Measurements from ENCODE around the gene LIMCH1. TPM values are rescaled to one million over a fixed set of nuclear protein-coding genes. Genes with fewer than 3 reads are reported as not detected.

Gene LIMCH1
- total and polyA plus RNA-seq, 2 of the 8 experiments (the other 6 are each of a cell fraction or from before 2014, with no cell fraction given), result 2.7 to 3.0 TPM

DNA sequence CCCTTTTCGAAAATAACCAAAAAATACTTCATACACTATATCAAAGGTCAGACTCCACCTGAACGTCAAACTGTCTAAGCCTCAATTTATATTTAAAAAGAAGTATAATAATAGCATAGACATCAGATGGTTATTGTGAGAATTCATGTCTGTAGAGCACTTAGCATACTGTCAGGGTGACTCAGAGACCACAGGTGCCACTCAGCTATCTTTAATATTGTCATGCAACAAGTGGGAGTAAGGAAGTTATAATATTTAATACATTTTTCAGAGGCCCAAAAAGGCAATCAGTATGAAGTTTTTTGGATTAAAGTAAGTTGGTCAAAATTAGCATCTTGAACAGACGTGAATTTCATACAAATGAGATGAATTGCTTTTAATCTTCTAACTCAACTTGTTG, 117.2 kb downstream of the LIMCH1 start:
- Histone ChIP-seq H3K14ac (ENCODE audit: insufficient read length) (no peak overlapping the region), H3K9ac (replicated peaks in 1 of 4; ENCODE audit: extremely low read depth in 1 of 4, low read depth in 3 of 4, low read length in 3 of 4) (no peak overlapping the region), H3K23ac (ENCODE audit: insufficient read length) (no peak overlapping the region), H3K27ac (ENCODE audit: low read depth, low read length) (no peak overlapping the region), H3K79me1 (ENCODE audit: low read depth, low read length) (no peaks in the 10 kb centered on the region), H3K56ac (replicated peaks; ENCODE audit: insufficient read length, low read depth, low read length) (no peak overlapping the region), H3K4me1 (replicated peaks in 1 of 4; ENCODE audit: control insufficient read depth in 3 of 4, insufficient read depth in 4 of 4, low read length in 3 of 4) (no peaks in the 10 kb centered on the region), H3K4ac (replicated peaks; ENCODE audit: insufficient read length, low read depth, low read length) (no peak overlapping the region), H3K27me3 (replicated peaks in 1 of 4; ENCODE audit: control insufficient read depth in 3 of 4, extremely low read depth in 1 of 4, insufficient read depth in 3 of 4, low read length in 3 of 4) (no peaks in the 10 kb centered on the region), H3K36me3 (ENCODE audit: control insufficient read depth in 2 of 4, insufficient read depth in 4 of 4, low read length in 3 of 4) (no peaks in the 10 kb centered on the region), H4K5ac (ENCODE audit: insufficient read length, low read depth, low read length) (no peak overlapping the region), H2BK20ac (ENCODE audit: low read length) (no peak overlapping the region), H3K18ac (ENCODE audit: extremely low read depth, low read length) (no peak overlapping the region), H4K20me1 (replicated peaks in 1 of 2; ENCODE audit: control insufficient read depth in 1 of 2, insufficient read depth in 2 of 2, low read length in 2 of 2) (no peaks in the 10 kb centered on the region), H3K9me3 (ENCODE audit: insufficient read depth in 2 of 2, low read depth in 1 of 2, low read length in 1 of 2) (no peaks in the 10 kb centered on the region), H3K23me2 (ENCODE audit: low read depth, low read length) (no peaks in the 10 kb centered on the region), H2BK120ac (replicated peaks; ENCODE audit: low read depth, low read length) (no peak overlapping the region), H4K8ac (ENCODE audit: extremely low read depth, insufficient read depth, low read length) (no peak overlapping the region), H3K79me2 (ENCODE audit: control insufficient read depth in 1 of 2, insufficient read depth in 2 of 2, low read length in 2 of 2) (no peaks in the 10 kb centered on the region), H3K4me3 (ENCODE audit: extremely low read depth in 1 of 4, insufficient read depth in 2 of 4, low read depth in 3 of 4, low read length in 4 of 4) (no peak overlapping the region), H4K91ac (replicated peaks; ENCODE audit: insufficient read length, low read length) (no peak overlapping the region), H2AK5ac (ENCODE audit: low read depth, low read length) (no peak overlapping the region), H3K4me2 (ENCODE audit: insufficient read depth in 1 of 2, low read depth in 2 of 2, low read length in 2 of 2) (no peak overlapping the region), H2BK15ac (ENCODE audit: low read length) (no peak overlapping the region), H2BK12ac (ENCODE audit: low read depth, low read length) (no peak overlapping the region), H2BK5ac (ENCODE audit: low read depth, low read length) (no peak overlapping the region), H2AFZ (ENCODE audit: low read length) (no peak overlapping the region)
- TF ChIP-seq POLR2AphosphoS5 (IDR thresholded peaks at IDR 0.05; ENCODE audit: low read depth, low read length) (no peak), POLR2A (IDR thresholded peaks at IDR 0.05; ENCODE audit: control extremely low read depth in 1 of 2, low read depth in 2 of 2, low read length in 2 of 2) (no peak), BRCA1 (IDR thresholded peaks at IDR 0.05; ENCODE audit: low read depth, low read length) (no peak), CBX5 (IDR thresholded peaks at IDR 0.05; ENCODE audit: low read depth, low read length) (no peak), KDM5A (IDR thresholded peaks at IDR 0.05; ENCODE audit: low read length) (no peak), TBP (IDR thresholded peaks at IDR 0.05; ENCODE audit: low read depth, low read length) (no peak), SP1 (IDR thresholded peaks at IDR 0.05; ENCODE audit: low read depth, low read length) (no peak), TEAD4 (IDR thresholded peaks at IDR 0.05; ENCODE audit: low read depth, low read length) (no peak), SP2 (IDR thresholded peaks at IDR 0.05; ENCODE audit: low read length) (no peak)
- TF ChIP-seq, protein P1, sequence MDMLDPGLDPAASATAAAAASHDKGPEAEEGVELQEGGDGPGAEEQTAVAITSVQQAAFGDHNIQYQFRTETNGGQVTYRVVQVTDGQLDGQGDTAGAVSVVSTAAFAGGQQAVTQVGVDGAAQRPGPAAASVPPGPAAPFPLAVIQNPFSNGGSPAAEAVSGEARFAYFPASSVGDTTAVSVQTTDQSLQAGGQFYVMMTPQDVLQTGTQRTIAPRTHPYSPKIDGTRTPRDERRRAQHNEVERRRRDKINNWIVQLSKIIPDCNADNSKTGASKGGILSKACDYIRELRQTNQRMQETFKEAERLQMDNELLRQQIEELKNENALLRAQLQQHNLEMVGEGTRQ (IDR thresholded peaks at IDR 0.05; ENCODE audit: low read length), result no peak
- TF ChIP-seq, protein P2, sequence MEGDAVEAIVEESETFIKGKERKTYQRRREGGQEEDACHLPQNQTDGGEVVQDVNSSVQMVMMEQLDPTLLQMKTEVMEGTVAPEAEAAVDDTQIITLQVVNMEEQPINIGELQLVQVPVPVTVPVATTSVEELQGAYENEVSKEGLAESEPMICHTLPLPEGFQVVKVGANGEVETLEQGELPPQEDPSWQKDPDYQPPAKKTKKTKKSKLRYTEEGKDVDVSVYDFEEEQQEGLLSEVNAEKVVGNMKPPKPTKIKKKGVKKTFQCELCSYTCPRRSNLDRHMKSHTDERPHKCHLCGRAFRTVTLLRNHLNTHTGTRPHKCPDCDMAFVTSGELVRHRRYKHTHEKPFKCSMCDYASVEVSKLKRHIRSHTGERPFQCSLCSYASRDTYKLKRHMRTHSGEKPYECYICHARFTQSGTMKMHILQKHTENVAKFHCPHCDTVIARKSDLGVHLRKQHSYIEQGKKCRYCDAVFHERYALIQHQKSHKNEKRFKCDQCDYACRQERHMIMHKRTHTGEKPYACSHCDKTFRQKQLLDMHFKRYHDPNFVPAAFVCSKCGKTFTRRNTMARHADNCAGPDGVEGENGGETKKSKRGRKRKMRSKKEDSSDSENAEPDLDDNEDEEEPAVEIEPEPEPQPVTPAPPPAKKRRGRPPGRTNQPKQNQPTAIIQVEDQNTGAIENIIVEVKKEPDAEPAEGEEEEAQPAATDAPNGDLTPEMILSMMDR (IDR thresholded peaks at IDR 0.05; ENCODE audit: control extremely low read depth in 1 of 3, insufficient read depth in 1 of 3, low read depth in 1 of 3, low read length in 3 of 3), result no peak
- ChIA-PET CTCF (ENCODE audit: partially characterized antibody) (interaction anchor here (0.8 to 1.1 kb wide), 4 partner anchors 38 to 374 kb away, joined by 3 to 4 read pairs (median 3); no protein-coding TSS in a partner anchor), POLR2A (ENCODE audit: partially characterized antibody) (interaction anchor here (0.9 kb wide), 1 partner anchor 337 kb away, joined by 3 read pairs; no protein-coding TSS in a partner anchor)
- no peak for FAIRE-seq
- DNase-seq (ENCODE audit: low read depth in 1 of 2, low spot score in 2 of 2), result no peak
- 91% methylated on average over 3 of the region's 3 CpGs; no CpG with 5 or more reads in 1 of the 2 experiments for WGBS, 2 experiments (ENCODE audit: extremely low coverage in 1 of 2, insufficient coverage in 1 of 2, insufficient read length in 1 of 2, insufficient replicate concordance in 2 of 2, low coverage in 1 of 2, low lambda C conversion rate in 2 of 2, missing lambda C conversion rate in 1 of 2)
